Cerebellar nuclear complex (tissue), 1 donor: Measurements from ENCODE around the gene BRD7.

ENCODE experiments used
- DNase-seq, 2 experiments: peaks; one replicate each; lab custom pipeline; 2025; lab: John Stamatoyannopoulos, UW

The BRD7 gene

GRCh38 chr16:50288920-50289319 is 79.9 kb downstream of the BRD7 start:
- no peak for DNase-seq

GRCh38 chr16:50288026-50288425 is 80.8 kb downstream of the BRD7 start:
- no peak for DNase-seq

GRCh38 chr16:50286681-50287080 is 82.1 kb downstream of the BRD7 start:
- DNase-seq = no peak

GRCh38 chr16:50285406-50286003 is 83.3 kb downstream of the BRD7 start:
- DNase-seq = no peak

GRCh38 chr16:50284131-50284911 is 84.5 kb downstream of the BRD7 start:
- no peak for DNase-seq

- DNase-seq = no peak
Measured at GRCh38 chr16:50282955-50283631, 85.7 kb downstream of the BRD7 start.

GRCh38 chr16:50282010-50282538 is 86.7 kb downstream of the BRD7 start:
- DNase-seq = no peak

GRCh38 chr16:50281391-50282009 is 87.3 kb downstream of the BRD7 start:
- no peak for DNase-seq

- DNase-seq = no peak
Measured at GRCh38 chr16:50280932-50281331, 87.9 kb downstream of the BRD7 start.

GRCh38 chr16:50279504-50279865 is 89.3 kb downstream of the BRD7 start:
- no peak for DNase-seq

- DNase-seq = no peak
Measured at GRCh38 chr16:50278251-50278650, 90.5 kb downstream of the BRD7 start.

- DNase-seq = no peak
Measured at GRCh38 chr16:50276801-50277555, 91.8 kb downstream of the BRD7 start.

GRCh38 chr16:50276326-50276640 is 92.5 kb downstream of the BRD7 start:
- no peak for DNase-seq

- no peak for DNase-seq
Measured at GRCh38 chr16:50275428-50276325, 93.1 kb downstream of the BRD7 start.

GRCh38 chr16:50275098-50275415 is 93.7 kb downstream of the BRD7 start:
- no peak for DNase-seq

- DNase-seq = no peak
Measured at GRCh38 chr16:50274326-50275097, 94.3 kb downstream of the BRD7 start.

- DNase-seq = no peak
Measured at GRCh38 chr16:50273888-50274325, 94.9 kb downstream of the BRD7 start.

- DNase-seq = no peak
Measured at GRCh38 chr16:50273382-50273690, 95.5 kb downstream of the BRD7 start.

- no peak for DNase-seq
Measured at GRCh38 chr16:50272687-50273381, 96.0 kb downstream of the BRD7 start.

- no peak for DNase-seq
Measured at GRCh38 chr16:50272111-50272571, 96.6 kb downstream of the BRD7 start.
